KBM-7 (cell line): ENCODE data around the gene ANKRD40.
"Not testable (repeated sequence)": the region's sequence is repeated elsewhere in the genome, so short reads cannot be mapped to it uniquely, and the experiment has no call there.

Experiments used
- DNase-seq: peaks from one replicate; pipeline ENCODE4 v3.0.0-alpha.2; 2015
- in situ Hi-C: fragments of 300-500 bp; cut with MboI; formaldehyde crosslinking; loops from 2 replicates; pipeline ENCODE4 v1.14.3; 2020; ENCODE audit warnings: low sequenced_read_pairs, low pct_unique_long_range_greater_than_20kb, mixed read lengths

The ANKRD40 gene

GRCh38 chr17:50688245-50688644 lies 19.5 kb downstream of the ANKRD40 start:
- no peak for DNase-seq
- in situ Hi-C loops = no loop called here

DNA sequence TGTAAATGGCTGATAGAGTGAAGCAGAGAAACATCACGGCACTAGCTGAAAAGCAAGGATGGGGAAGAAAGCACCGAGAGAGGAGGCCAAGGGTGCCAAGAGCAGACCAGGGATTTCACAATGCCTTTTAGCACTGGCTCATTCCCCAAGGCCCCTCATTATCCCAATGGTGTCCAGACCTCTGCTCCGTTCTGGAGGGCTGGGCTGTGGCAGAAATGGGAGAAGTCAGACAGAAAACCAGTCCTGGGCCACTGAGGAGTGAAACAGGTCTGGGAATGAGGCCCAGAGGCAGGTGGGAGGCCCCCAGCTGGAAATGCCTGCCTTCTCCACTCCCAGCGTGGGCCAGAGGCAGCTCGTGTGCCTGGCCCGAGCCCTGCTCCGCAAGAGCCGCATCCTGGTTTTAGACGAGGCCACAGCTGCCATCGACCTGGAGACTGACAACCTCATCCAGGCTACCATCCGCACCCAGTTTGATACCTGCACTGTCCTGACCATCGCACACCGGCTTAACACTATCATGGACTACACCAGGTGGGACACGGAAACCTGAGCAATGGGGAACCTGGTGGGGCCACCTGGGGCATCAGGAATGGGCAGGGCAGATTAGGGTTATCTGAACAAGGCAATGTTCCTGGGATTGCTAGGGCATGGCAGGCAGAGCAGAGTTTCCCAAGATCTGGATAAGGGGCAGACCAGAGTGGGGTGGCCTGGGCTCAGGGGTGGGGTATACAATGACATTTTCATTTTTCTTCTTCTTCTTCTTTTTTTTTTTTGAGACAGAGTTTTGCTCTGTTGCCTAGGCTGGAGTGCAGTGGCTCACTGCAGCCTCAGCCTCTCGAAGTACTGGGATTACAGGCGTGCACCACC lies 20.3 kb downstream of the ANKRD40 start:
- DNase-seq = no peak
- in situ Hi-C loops = no loop called here

GRCh38 chr17:50686494-50687199 lies 21.1 kb downstream of the ANKRD40 start:
- no peak for DNase-seq
- in situ Hi-C loops = no loop called here

- no peak for DNase-seq
- in situ Hi-C loops = no loop called here
These were observed 21.8 kb downstream of the ANKRD40 start for GRCh38 chr17:50685691-50686493.

- in situ Hi-C loops = no loop called here
- DNase-seq = no peak
These were observed 22.4 kb downstream of the ANKRD40 start for GRCh38 chr17:50685334-50685665.

GRCh38 chr17:50684612-50685333 lies 22.9 kb downstream of the ANKRD40 start:
- in situ Hi-C loops = no loop called here

DNA sequence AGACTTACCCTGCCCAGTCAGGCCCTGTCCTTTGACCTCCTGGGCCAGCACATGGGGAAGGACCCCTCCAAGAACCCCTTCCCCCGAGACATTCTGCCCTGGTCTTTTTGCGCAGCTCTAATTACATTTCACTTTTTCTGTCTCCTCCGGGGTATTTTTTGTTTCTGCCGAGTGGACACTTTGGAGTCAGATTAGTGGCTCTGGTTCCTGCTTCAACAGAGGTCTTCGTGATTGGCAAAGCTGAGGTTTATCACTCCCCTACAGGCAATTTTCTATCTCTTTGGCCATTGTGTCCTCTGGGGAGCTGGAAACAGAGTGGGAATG lies 23.5 kb downstream of the ANKRD40 start:
- in situ Hi-C loops = no loop called here
- no peak for DNase-seq

More at GRCh38 chr17:50684612-50685333, 22.9 kb downstream of the ANKRD40 start:
- DNase-seq = no peak

- in situ Hi-C loops = no loop called here
These were observed 24.1 kb downstream of the ANKRD40 start for GRCh38 chr17:50683434-50684287.

GRCh38 chr17:50682938-50683337 lies 24.8 kb downstream of the ANKRD40 start:
- DNase-seq = no peak
- in situ Hi-C loops = no loop called here

More at GRCh38 chr17:50683434-50684287, 24.1 kb downstream of the ANKRD40 start:
- no peak for DNase-seq

GRCh38 chr17:50682441-50682840 lies 25.3 kb downstream of the ANKRD40 start:
- in situ Hi-C loops = no loop called here
- DNase-seq = no peak

- in situ Hi-C loops = no loop called here
- peak; percentile 81 for DNase-seq
These were observed 26.2 kb downstream of the ANKRD40 start for GRCh38 chr17:50681263-50682200.

DNA sequence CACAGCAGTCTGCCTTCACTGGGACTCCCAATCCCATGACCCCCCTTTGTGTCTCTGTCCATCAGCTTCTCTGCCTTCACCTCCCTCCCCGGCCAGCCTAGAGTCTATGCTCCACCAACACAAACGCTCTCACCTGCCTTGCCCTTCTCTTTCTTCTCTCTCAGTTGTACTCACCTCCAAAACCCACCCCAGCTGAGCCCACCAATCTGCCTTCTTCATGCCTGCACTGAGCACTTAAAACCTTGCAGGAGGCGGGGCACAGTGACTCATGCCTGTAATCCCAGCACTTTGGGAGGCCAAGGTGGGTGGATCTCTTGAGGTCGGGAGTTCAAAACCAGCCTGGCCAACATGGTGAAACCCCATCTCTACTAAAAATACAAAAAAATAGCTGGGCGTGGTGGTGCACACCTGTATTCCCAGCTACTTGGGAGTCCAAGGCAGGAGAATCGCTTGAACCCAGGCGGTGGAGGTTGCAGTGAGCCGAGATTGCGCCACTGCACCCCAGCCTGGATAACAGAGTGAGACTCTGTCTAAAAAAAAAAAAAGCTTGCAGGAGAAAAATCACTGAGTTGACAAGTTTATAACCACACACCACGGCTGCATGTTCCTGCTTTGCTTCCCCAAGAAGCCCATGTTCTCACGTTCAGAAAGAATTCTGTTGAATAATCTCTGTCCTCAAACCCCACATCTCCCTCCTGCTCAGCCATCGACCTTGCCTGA lies 27.0 kb downstream of the ANKRD40 start:
- DNase-seq, in situ Hi-C loops: not testable (repeated sequence)

GRCh38 chr17:50680126-50680525 lies 27.6 kb downstream of the ANKRD40 start:
- in situ Hi-C loops = no loop called here
- no peak for DNase-seq

DNA sequence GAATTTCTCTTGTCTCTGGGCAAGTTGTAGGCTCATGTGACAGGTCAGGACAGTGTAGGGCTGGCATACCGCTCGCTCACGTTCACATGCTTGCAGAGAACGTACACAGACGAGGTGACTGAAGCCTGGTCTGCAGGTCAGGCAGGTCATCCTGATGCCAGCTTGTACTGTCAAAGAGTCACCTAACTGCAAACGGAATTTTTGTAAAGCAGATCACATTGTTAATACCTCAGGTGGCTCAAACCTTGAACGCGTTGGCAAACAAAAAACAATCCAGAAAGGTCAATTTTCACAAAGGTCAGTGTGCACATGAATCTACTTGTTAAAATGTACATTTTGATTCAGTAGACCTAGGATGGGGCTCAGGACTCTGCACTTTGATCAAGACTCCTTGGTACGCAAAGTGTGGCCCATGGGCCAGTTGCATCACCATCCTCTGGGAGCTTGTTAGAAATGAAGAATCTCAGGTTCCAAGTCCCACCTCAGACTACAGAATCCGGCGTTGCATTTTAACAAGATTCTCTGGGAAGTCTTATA lies 28.6 kb downstream of the ANKRD40 start:
- no peak for DNase-seq
- in situ Hi-C loops = no loop called here

DNA sequence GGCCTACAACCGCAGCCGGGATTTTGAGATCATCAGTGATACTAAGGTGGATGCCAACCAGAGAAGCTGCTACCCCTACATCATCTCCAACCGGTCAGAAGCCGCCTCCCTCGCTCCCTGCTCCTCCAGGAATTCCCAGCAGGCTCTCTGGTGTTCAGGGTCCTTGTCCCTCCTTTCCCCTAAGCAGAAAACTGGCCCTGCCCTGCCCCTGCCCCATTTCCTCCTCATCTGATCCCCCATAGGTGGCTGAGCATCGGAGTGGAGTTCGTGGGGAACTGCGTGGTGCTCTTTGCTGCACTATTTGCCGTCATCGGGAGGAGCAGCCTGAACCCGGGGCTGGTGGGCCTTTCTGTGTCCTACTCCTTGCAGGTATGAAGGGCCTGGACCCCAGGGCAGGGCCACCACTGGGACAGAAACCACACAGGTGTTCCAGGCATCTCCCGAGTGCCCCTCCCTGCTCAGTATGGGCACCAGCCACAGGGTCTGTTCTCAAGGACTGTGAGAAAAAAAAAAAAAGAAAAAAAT lies 29.8 kb downstream of the ANKRD40 start:
- DNase-seq = no peak
- in situ Hi-C loops = no loop called here
